OCI-LY3 (cell line): ENCODE data around the gene PLEKHD1.

Experiments
- H2AFZ ChIP-seq: fragments of 200-600, 300-600 bp; shearing (Covaris generic); 2 replicates; pipeline ENCODE4 v1.6.0; 2014; ENCODE audit warnings: antibody characterized with exemption, low read depth, low read length
- H3K27ac ChIP-seq: fragments of 200-600, 300-600 bp; sonication (generic); 2 replicates; pipeline ENCODE4 v1.5.1; 2014; ENCODE audit warnings: mild to moderate bottlenecking, low read length, moderate library complexity, mixed read lengths
- H3K27me3 ChIP-seq: fragments of 200-600, 300-600 bp; sonication (generic); 2 replicates; pipeline ENCODE4 v1.6.1; 2014; ENCODE audit warnings: low read depth, low read length, mixed read lengths
- H3K36me3 ChIP-seq: fragments of 200-600, 300-600 bp; sonication (generic); replicated peaks from 2 replicates; pipeline ENCODE3; 2014; ENCODE audit warnings: low read depth, low read length, mixed read lengths
- H3K4me1 ChIP-seq: fragments of 300-600, 200-600 bp; sonication (generic); 2 replicates; pipeline ENCODE4 v1.6.1; 2014; ENCODE audit warnings: low read length, mixed read lengths
- H3K4me2 ChIP-seq: fragments of 200-600, 300-600 bp; sonication (generic); 2 replicates; pipeline ENCODE4 v1.6.1; 2014; ENCODE audit warnings: low read length, mixed read lengths
- H3K4me3 ChIP-seq: fragments of 300-600, 200-600 bp; sonication (generic); 2 replicates; pipeline ENCODE4 v1.5.1; 2014; ENCODE audit warnings: antibody characterized with exemption, mild to moderate bottlenecking, low read length, moderate library complexity
- H3K79me2 ChIP-seq: fragments of 300-600, 200-600 bp; shearing (Covaris generic); 2 replicates; pipeline ENCODE4 v1.6.1; 2014; ENCODE audit warnings: mild to moderate bottlenecking, low read length, mixed read lengths
- H3K9ac ChIP-seq: fragments of 300-600, 200-600 bp; shearing (Covaris generic); 2 replicates; pipeline ENCODE4 v1.6.0; 2014; ENCODE audit warnings: mild to moderate bottlenecking, low read length, moderate library complexity
- H3K9me3 ChIP-seq: fragments of 200-600, 300-600 bp; shearing (Covaris generic); 2 replicates; pipeline ENCODE4 v1.6.1; 2014; ENCODE audit warnings: low read length, mixed read lengths; ENCODE audit not compliant: insufficient read depth
- H4K20me1 ChIP-seq: fragments of 200-600, 300-600 bp; sonication (generic); 2 replicates; pipeline ENCODE4 v1.6.1; 2016; ENCODE audit warnings: low read length, mixed read lengths; ENCODE audit not compliant: insufficient read depth
- EZH2phosphoT487 ChIP-seq: fragments of 200-600 bp; shearing (Covaris generic); IDR thresholded peaks from 2 replicates; pipeline ENCODE4 v1.6.1; 2018; ENCODE audit warnings: antibody characterized with exemption, mixed run types, low read depth
- TF ChIP-seq, protein P1 (sequence below): fragments of 200-600, 300-600 bp; sonication (generic); IDR thresholded peaks from 2 replicates; pipeline ENCODE4 v1.5.1; 2014; ENCODE audit warnings: antibody characterized with exemption, low read length, low read depth

The PLEKHD1 gene

GRCh38 chr14:69471436-69471835, 13.1 kb upstream of the PLEKHD1 start:
- no peak overlapping the region for H3K4me2 ChIP-seq
- 0 out of 2 replicates have a peak, but pooled peaks cover 10% of the 10 kb centered on the region for H3K27me3 ChIP-seq
- no peaks in the 10 kb centered on the region for H3K79me2 ChIP-seq
- no peaks in the 10 kb centered on the region for H3K9me3 ChIP-seq
- no peak overlapping the region for H2AFZ ChIP-seq
- TF ChIP-seq EZH2phosphoT487 = no peak
- TF ChIP-seq, protein P1, sequence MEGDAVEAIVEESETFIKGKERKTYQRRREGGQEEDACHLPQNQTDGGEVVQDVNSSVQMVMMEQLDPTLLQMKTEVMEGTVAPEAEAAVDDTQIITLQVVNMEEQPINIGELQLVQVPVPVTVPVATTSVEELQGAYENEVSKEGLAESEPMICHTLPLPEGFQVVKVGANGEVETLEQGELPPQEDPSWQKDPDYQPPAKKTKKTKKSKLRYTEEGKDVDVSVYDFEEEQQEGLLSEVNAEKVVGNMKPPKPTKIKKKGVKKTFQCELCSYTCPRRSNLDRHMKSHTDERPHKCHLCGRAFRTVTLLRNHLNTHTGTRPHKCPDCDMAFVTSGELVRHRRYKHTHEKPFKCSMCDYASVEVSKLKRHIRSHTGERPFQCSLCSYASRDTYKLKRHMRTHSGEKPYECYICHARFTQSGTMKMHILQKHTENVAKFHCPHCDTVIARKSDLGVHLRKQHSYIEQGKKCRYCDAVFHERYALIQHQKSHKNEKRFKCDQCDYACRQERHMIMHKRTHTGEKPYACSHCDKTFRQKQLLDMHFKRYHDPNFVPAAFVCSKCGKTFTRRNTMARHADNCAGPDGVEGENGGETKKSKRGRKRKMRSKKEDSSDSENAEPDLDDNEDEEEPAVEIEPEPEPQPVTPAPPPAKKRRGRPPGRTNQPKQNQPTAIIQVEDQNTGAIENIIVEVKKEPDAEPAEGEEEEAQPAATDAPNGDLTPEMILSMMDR = no peak
- no peaks in the 10 kb centered on the region for H3K36me3 ChIP-seq
- H3K9ac ChIP-seq = no peak overlapping the region
- H4K20me1 ChIP-seq = no peaks in the 10 kb centered on the region
- H3K4me3 ChIP-seq = no peak overlapping the region
- no peak overlapping the region for H3K27ac ChIP-seq
- H3K4me1 ChIP-seq = no peaks in the 10 kb centered on the region

GRCh38 chr14:69471916-69472315, 12.6 kb upstream of the PLEKHD1 start:
- H3K79me2 ChIP-seq = no peaks in the 10 kb centered on the region
- H3K27me3 ChIP-seq = 0 out of 2 replicates have a peak, but pooled peaks cover 10% of the 10 kb centered on the region
- no peaks in the 10 kb centered on the region for H3K9me3 ChIP-seq
- H2AFZ ChIP-seq = no peak overlapping the region
- no peak overlapping the region for H3K4me2 ChIP-seq
- H3K4me3 ChIP-seq = no peak overlapping the region
- H3K27ac ChIP-seq = no peak overlapping the region
- no peaks in the 10 kb centered on the region for H3K36me3 ChIP-seq
- TF ChIP-seq EZH2phosphoT487 = no peak
- TF ChIP-seq, protein P1 = no peak
- H3K4me1 ChIP-seq = no peaks in the 10 kb centered on the region
- H4K20me1 ChIP-seq = no peaks in the 10 kb centered on the region
- no peak overlapping the region for H3K9ac ChIP-seq

DNA sequence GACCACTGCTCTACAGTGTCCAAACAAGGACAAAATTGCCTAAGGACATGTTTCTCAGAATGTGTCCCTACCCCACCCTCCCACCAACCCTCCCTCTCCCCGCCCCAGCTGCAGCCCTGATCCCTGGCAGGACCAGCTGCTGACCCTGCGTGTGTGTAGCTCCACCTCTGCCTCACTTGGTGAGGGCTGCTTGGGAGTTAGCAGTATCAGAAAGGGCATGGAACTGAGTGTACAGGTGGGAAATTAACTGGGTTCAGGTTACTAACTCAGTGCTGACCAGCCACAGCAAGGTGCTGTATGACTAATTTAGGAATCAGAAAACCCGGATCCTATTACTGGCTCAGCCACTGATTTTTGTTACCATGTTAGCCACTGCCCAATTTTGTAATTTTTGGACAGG, 11.3 kb upstream of the PLEKHD1 start:
- H3K9me3 ChIP-seq = no peaks in the 10 kb centered on the region
- H3K9ac ChIP-seq = no peak overlapping the region
- no peak overlapping the region for H3K27ac ChIP-seq
- H3K79me2 ChIP-seq = no peaks in the 10 kb centered on the region
- TF ChIP-seq, protein P1 = no peak
- no peak for TF ChIP-seq EZH2phosphoT487
- H4K20me1 ChIP-seq = no peaks in the 10 kb centered on the region
- H3K4me3 ChIP-seq = no peak overlapping the region
- H2AFZ ChIP-seq = no peak overlapping the region
- no peak overlapping the region for H3K4me2 ChIP-seq
- H3K4me1 ChIP-seq = no peaks in the 10 kb centered on the region
- 0 out of 2 replicates have a peak, but pooled peaks cover 10% of the 10 kb centered on the region for H3K27me3 ChIP-seq
- no peaks in the 10 kb centered on the region for H3K36me3 ChIP-seq

DNA sequence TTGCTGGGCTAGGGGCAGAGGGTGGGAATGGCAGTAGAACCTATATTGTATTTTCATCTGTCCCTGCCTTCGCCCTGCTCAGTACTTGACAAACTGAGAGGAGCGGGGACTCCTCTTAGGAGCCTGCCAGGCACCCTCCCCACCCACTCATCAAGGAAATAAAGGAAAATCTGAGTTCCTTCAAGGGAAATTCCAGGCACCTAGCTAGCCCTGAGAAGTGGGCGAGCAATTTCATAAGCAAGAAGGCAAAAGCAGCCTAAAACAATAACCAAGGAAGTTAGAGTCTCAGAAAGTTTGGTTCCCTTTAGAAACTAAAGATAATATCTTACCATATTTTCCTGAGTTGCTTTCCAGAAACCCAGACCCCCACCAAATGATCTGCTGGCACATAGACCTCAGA, 10.6 kb upstream of the PLEKHD1 start:
- H3K79me2 ChIP-seq = no peaks in the 10 kb centered on the region
- H2AFZ ChIP-seq = no peak overlapping the region
- no peak overlapping the region for H3K4me2 ChIP-seq
- H3K27ac ChIP-seq = no peak overlapping the region
- no peaks in the 10 kb centered on the region for H3K36me3 ChIP-seq
- H3K4me3 ChIP-seq = no peak overlapping the region
- H4K20me1 ChIP-seq = no peaks in the 10 kb centered on the region
- no peak overlapping the region for H3K9ac ChIP-seq
- H3K27me3 ChIP-seq = 0 out of 2 replicates have a peak, but pooled peaks cover 10% of the 10 kb centered on the region
- no peaks in the 10 kb centered on the region for H3K4me1 ChIP-seq
- TF ChIP-seq, protein P1 = no peak
- TF ChIP-seq EZH2phosphoT487 = no peak
- H3K9me3 ChIP-seq = no peaks in the 10 kb centered on the region
